LNCaP clone FGC (cell line): ENCODE measurements around the gene PRR35.

Source experiments
- DNase-seq: peaks from one replicate; pipeline ENCODE4 v3.0.0-alpha.2; 2011; ENCODE audit warnings: low read depth
- H3K4me3 ChIP-seq: 2 replicates; pipeline ENCODE4 v1.5.1; 2011; ENCODE audit warnings: mild to moderate bottlenecking, low read depth, low read length, control low read depth
- TF ChIP-seq, protein P1 (sequence below): IDR thresholded peaks from 2 replicates; pipeline ENCODE4 v1.5.1; 2012; ENCODE audit warnings: mild to moderate bottlenecking; ENCODE audit not compliant: control insufficient read depth, insufficient read depth; ENCODE audit errors: extremely low read depth

The PRR35 gene

DNA sequence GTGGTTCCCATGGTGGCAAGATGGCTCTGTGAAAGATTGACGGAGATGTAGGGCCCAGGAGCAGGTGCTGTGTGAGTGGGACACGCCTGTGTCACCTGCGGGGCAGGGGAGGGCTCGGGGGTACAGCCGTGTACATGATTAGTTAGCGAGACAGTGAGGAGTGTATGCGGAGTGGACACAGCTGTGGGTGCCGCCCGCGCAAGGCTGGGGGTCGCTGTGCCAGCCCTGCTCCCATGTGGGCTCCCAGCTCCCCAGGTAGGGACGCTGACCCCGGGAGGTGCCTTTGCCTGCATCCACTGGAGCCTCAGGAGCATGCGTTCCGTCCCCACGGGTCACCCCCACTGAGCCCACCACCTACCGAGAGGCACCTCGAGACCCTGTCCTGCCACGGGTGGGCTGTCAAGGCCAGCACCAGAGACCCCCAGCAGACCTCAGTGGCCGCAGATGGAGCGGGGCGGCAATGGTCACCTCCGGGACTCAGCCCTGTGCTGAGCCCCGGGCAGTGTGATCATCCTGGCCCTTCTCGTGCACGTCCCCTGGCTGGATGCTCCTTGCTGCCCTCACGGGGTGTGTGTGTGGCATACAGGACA, 25.2 kb upstream of the PRR35 start:
- H3K4me3 ChIP-seq, result no peak overlapping the region
- TF ChIP-seq, protein P1, sequence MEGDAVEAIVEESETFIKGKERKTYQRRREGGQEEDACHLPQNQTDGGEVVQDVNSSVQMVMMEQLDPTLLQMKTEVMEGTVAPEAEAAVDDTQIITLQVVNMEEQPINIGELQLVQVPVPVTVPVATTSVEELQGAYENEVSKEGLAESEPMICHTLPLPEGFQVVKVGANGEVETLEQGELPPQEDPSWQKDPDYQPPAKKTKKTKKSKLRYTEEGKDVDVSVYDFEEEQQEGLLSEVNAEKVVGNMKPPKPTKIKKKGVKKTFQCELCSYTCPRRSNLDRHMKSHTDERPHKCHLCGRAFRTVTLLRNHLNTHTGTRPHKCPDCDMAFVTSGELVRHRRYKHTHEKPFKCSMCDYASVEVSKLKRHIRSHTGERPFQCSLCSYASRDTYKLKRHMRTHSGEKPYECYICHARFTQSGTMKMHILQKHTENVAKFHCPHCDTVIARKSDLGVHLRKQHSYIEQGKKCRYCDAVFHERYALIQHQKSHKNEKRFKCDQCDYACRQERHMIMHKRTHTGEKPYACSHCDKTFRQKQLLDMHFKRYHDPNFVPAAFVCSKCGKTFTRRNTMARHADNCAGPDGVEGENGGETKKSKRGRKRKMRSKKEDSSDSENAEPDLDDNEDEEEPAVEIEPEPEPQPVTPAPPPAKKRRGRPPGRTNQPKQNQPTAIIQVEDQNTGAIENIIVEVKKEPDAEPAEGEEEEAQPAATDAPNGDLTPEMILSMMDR, result no peak
- DNase-seq, result no peak

DNA sequence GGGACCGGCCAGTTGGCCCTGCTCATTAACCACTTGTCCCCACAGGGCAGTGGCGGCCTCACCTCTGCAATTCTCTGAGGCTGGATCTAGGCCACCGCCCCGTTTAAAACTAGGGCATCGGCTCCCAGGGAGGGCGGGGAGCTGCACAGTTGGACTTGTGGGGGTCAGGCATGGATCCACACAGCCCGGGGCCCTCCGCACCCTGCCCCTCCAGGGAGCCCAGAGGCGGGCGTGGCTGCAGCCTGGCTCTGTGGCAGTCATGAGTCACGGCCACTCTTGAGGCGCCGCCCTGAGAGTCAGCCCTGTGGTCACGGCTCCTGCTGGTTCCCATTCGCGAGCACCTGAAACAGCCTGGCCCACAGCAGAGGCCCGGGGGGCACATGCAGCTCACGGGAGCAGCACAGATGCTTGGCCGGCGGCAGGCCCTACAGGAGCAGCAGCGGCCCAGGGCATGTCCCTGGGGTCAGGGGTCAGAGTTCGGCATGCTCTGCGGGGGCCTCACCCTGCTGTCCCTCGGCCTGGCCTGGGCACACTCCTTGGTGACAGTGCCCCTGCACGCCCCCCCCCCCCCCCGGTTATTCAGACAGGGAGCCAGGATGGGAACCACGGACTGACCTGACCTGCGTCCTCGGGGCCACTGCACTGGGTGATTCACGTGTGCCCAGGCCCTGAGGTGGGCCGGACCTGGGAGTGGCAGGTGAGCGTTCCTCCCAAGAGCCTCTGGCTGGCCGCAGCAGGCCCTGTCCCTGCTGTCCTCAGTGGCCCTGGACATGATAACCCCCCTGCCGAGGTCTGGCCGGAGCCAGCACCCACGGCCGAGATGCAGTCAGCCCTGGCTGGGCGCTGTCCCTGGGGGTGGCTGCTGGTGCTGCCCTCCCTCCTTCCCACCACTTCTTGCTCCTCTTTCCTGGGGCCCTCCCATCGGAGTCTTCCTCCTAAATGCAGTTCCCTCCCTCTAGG, 24.5 kb upstream of the PRR35 start:
- DNase-seq, result no peak
- TF ChIP-seq, protein P1, result no peak
- H3K4me3 ChIP-seq, result no peak overlapping the region

DNA sequence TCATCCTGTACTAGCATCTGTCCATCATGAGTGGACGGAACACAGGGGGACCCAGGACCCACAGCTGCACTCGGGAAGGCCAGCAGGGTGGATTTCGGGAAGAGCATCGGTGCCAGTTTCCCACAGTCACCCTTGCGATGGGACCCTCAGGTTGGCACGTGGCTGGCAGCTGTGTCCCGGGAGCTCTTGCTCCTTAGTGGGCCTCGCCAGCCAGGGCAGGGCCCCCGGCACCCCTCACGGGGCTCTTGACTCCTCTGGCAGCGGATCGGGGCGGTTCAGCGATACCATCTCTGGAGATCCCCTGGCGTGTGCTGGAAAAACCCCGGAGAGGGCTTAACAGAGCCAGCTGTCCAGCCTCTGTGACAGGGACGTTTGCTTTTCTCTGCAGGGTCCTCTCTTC, 23.4 kb upstream of the PRR35 start:
- TF ChIP-seq, protein P1, result no peak
- DNase-seq, result no peak
- H3K4me3 ChIP-seq, result no peak overlapping the region

DNA sequence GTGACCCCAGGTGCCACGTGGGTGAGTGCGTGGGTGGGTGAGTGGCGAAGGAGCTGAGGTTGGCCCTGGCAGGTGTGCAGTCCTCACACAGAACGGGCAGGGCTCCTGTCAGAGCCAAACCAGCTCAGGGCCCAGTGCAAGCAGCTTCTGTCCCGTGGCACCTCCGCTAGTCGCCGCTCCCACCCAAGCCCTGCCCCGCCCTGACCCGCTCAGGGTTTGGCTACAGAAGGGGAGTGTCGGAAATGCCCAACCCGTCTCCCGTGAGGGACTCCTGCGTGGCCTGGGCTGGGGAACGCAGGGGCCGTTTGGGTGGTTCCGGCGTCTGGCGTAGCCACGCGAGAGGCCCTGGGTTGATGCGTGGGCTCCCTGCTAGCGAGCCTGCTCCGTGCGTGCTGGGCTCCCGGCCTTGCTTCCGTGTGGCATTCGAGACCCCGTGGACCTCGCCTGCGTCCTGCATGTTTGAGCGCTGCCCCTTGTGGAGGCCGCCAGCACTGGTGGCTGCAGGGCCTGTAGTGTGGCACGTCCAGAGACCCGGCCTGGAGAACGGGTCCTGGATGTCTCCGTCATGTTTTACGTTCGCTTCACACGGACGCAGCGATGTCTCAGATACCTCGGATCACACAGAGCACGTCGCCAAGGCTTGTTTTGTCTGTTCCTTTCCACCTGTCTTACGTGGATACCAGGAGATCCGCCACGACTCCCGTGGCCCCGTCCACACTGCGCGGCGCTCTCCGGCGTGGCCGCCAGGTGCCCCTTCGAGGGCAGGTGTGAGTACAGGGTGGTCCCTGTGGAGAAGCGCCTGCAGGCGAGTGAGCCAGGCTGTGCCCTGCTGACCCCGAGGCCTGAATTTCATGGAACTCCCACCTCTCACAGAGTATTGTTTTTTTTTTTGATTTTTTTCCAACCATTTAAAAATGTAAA, 22.5 kb upstream of the PRR35 start:
- H3K4me3 ChIP-seq, result no peak overlapping the region
- no peak for DNase-seq
- TF ChIP-seq, protein P1, result no peak

DNA sequence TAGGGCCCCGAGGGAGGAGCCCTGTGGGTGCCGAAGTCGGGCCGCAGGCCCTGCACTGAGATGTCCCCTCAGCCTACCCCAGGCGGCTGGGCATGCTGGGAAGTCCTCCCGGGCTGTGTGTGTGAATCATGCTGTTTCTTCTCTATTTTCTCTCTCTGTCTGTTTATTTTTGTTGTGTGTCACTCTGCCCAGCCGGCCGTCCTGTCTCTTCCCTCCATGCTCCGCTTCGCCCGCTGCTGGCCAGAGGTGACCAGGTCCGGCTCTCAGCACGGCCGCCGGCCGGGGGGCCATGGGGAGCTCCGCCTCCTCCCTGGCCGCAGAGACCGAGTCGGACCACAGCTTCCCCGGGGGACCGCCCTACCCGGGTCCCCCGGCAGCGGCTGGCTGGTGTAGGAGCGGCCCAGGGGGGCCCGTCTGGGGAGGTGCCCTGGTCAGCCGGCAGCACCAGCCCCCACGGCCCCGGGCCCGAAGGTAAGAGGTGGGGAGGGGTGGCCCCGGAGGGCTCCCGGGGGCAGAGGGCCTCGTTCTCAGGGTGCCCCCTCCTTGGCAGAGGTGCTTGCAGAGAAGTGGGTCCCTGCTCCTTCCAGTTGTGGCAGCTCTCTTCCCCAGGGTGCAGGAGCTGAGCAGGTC, 20.2 kb upstream of the PRR35 start:
- DNase-seq, result no peak
- TF ChIP-seq, protein P1, result no peak
- H3K4me3 ChIP-seq, result no peak overlapping the region

DNA sequence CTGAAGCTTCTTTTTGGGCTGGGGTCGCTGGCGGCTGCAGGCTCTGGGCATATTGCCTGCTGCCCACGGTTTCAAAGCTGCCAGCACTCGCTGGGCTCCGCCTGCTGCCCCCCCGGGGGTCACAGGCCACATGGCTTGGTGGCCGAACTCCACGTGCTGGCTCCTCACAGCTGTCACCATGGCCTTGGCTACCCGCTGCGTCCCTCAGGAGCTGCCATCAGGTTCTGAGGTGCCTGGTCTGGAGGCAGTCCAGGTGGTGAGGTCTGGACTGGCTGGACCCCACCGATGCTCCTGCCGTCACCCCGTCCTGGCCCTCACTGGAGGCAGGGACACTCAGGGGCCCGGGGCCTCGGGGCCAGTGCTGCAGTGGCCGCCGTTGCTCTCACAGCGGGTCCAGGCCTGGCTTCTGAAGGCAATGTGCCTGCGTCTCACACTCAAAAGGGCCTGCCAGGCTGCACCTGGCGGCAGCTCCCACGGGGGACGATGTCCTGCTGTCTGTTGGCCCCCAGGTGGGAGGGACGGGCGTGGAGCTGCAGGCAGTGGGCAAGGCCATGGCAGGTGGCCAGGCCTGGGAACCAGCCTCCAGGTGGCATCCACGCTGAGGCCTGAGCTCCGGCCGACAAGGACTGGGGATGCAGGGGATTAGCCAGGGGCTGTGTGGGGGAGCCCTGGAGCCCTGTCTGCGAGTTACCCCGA, 19.4 kb upstream of the PRR35 start:
- no peak overlapping the region for H3K4me3 ChIP-seq
- DNase-seq, result no peak
- TF ChIP-seq, protein P1, result no peak
